Smooth muscle cell of the umbilical artery (primary cell): Measurements from ENCODE around the gene SCUBE1. TPM values are rescaled to one million over a fixed set of nuclear protein-coding genes. Genes with fewer than 3 reads are reported as not detected.

Experiments
- total RNA-seq: library from RNA; depleted of rRNA; stranded (reverse); fragments of >200 nt; gene quantifications from 2 replicates; pipeline ENCODE4 v1.2.3, GENCODE V29; 2014

SCUBE1 gene
- not detected in 2 replicates for total RNA-seq

GRCh38 chr22:43343262-43343669 lies at the start of gene SCUBE1:
SCUBE1 (minus strand) TSS chr22:43343372; CDS start chr22:43343261, 111 bp downstream.

GRCh38 chr22:43186272-43187170 lies 156.7 kb downstream of the SCUBE1 start, which contains the start of gene TTLL12:
TTLL12 (minus strand) TSS chr22:43187134; CDS start chr22:43187069, 65 bp downstream.

GRCh38 chr22:43151251-43152002 lies 191.7 kb downstream of the SCUBE1 start, which contains the start of gene TSPO:
TSPO (plus strand) TSS chr22:43151559; CDS start chr22:43159239, 7,680 bp downstream.

Other genes with a start within 250 kb of the SCUBE1 start
- not detected in 2 replicates for gene BIK, start 232.6 kb downstream of the SCUBE1 start, total RNA-seq
- 9.5 and 12.7 TPM in 2 replicates for gene MCAT, start 200.0 kb downstream of the SCUBE1 start, total RNA-seq
- 293 and 336 TPM in 2 replicates for gene TSPO, start 191.8 kb downstream of the SCUBE1 start, total RNA-seq
- 20.2 and 33.2 TPM in 2 replicates for gene TTLL12, start 156.2 kb downstream of the SCUBE1 start, total RNA-seq
- not detected in 2 replicates for gene MPPED1, start 68.6 kb upstream of the SCUBE1 start, total RNA-seq